Activated CD4-positive, alpha-beta T cell treated with anti-CD3 and anti-CD28 coated beads, Interleukin-10, Interleukin-2, amounts not matched to agents 100 ng/mL and 50 ng/mL, durations not matched to agents 16 hours and 8 hours (primary cell): Measurements from ENCODE around the gene PBX1.

Experiments
- DNase-seq: peaks from one replicate; pipeline ENCODE4 v3.0.0-alpha.2; 2020

PBX1 gene

DNA sequence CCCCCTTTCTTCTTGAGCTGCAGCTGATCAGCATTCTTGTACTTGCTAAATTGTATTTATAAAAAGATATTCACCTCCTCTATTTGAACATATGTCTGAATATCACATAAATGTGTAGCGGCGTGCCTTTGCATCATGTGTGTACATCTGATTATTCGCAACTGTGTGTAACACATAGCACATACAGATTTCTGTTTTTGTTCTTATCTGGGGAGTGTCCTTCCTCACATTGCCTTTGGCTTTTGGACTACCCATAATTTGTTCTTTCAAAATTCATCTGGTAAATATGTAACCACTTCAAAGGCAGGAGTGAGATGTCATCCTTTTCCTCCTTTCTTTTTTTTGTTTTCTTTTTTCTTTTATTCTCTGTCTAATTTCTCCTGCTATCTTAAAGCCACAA is 113.6 kb downstream of the PBX1 start:
- no peak for DNase-seq

DNA sequence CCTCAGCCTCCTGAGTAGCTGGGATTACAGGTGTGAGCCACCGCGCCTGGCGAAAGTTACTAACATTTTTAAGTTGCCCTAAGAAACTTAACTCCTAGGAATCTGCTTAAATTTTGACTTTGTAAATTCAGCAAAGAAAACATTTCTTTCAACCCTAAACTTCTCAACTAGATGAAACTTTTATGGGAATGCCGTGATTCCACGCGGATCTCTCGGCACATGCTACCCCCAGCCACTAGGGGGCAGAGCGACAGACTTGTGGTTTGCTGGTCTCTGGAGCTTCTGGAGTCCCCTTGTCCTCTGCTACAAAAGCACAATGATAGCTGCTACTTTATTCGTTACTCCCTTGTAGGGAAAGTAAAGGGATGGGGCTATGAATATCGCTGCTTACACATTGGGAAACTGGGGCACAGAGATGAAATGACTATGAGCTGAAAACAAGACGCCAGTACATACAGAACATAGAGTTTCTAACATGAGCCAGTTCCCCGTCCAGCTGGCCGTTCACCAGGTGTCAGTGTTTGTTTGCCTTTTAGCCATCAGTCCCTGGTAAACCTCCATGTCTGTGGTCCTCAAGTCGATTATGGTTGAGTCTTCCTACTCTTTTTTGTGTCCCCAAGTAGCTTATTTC is 114.7 kb downstream of the PBX1 start:
- DNase-seq, result no peak

DNA sequence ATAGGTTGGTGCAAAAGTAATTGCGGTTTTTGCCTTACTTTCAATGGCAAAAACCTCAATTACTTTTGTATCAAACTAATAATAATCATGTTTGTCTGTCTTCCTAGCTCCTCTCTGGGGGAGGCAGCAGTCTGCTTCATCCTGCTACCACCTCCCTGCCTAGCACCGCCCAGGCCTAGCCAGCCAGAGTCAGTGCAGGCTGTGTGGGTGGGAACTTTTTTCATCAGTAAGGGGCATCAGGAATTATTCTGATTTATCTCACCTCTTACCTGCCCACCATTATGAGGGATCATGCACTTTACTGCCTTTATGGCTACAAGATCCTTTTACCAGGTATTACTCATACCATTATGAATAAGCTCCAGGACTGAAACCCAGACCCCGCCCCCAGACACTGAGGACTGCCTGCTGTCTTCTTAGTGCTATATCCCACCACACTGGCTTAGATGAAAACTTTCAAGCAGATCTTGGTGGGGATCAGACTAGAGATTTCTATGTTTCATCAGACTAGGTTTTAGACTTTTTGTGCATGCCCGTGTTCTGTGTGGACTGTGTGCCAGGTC is 116.4 kb downstream of the PBX1 start:
- no peak for DNase-seq

DNA sequence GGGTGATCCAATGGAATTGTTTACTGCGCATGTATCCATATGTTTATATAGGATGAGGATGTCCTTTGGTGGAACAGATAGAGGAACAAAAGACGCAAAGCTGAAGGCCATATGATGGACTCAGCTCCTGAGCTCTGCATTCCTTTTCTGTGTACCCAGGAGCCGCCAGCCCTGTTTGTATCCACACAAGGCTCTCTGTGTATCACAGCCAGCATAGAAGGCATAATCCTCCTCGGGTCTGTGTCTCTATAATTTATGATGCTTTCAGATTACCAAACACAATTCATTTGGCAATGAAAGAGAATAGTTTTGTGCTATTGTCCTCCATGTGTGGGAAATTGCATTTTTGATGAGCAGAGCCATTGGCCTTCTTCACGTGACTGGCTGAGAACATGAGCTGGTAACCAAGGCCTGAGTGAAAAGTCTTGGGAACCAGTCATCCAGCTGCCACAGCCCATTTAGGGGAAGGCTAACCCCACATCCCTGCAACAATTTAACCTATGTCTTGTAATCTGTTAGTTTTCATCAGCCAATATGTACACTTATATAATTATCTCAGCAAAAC is 119.2 kb downstream of the PBX1 start:
- no peak for DNase-seq

DNA sequence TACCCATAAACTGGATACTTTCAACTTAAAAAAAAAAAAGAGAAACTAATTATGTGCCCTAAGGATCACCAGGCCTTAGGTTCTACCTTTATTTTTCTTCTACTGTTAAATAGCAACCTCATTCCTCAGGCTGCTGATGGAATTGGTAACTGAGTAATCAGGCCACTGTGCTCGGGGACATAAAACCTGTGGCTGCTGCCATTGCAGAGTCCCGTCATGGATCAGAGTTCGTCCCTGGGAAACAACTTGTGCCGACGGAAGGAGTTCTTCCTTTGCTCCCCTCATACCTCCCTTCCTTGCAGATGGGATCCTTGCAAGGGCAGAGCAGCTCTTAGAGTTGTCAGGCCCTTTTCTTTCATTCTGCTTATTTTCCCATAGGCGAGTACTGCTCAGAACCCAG is 123.6 kb downstream of the PBX1 start:
- DNase-seq, result no peak

DNA sequence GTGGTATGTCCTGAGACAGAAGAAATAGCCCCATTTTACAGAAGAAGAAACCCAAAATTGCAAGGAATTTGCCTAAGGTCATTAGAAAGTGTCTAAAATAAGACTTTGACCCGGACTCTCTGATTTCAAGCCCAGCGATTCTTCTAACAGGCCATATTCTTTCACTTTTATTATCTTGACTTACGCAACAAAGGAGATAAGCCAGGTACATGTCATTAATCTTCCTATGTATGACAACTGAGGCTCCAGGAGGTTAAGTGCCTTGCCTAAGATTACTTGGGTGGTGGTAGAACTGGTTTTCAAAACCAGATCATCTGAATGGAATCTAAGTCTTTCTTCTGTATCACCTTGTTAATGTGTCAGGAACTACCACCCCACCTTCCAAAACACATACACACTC is 124.3 kb downstream of the PBX1 start:
- DNase-seq, result no peak

DNA sequence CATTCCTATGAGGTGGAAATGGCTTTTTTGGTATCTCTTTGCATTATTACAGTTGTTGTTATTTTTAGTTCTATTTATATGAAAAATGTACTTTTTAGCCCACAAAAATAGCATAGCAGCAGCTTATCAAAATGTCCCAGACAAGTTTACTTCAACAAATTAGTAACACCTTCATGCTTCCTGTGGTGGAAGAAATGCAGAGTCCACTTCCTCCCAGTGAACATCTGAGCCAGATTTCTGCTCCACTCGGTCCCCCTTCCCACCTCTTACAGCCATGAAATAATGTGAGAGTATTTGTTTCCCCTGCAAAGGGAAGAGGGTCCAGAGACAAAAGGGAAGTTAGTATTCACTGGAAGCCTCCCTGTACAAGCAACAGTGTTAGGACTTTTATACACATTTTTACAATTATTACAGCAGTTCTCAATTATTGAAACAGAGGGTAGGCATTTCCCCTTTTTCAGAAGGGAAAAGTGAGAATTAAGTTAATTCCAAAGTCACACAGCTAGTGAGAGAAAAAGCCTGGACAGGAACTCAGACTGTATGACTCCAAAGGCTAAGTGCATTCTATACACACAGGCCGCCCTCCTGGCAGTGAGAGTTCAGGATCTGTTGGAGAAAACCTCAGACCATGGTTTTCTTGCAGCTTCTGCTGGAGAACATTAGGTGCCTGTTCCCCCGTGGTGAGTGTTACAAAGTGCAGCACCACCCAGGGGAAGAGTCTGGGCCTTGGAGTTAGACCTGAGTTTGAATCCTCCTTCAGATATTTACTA is 126.5 kb downstream of the PBX1 start:
- no peak for DNase-seq

DNA sequence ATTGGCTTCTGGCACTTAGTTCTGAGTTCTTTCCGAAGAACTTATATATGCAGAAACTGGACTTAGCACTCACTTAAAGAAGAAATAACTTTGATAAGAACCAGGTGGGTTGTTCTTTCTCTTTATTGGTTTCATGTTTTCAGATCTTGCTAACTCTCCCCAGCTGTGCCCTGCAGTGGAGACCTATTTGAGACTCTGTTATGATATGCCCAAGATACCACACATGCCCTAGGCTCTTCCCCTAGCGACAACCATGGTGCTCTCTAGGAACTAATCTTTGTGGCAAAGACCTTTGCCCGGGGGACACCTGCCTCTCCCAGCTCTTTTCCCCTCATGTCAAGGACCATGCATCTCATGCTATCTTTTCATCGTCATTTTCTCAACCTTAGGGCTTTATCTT is 128.8 kb downstream of the PBX1 start:
- DNase-seq, result no peak

DNA sequence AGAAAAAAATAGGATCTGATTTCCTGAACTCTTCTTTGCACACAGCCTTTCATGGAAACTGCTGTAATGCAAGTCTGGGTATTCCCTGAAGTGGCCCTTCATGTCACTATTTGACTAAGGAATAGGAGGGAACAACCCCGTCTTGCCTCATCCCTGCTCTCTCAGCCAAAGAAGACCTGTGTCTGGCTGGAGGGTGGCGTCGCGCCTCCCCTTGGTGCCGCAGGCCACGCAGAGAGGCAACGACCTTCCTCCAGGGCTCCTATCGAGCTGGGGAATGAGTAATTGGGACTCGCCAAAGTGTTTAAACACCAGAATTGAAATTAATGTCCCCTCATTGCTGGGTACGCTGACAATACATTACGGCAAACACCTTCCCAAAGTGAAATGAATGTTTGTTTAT is 129.8 kb downstream of the PBX1 start:
- no peak for DNase-seq

DNA sequence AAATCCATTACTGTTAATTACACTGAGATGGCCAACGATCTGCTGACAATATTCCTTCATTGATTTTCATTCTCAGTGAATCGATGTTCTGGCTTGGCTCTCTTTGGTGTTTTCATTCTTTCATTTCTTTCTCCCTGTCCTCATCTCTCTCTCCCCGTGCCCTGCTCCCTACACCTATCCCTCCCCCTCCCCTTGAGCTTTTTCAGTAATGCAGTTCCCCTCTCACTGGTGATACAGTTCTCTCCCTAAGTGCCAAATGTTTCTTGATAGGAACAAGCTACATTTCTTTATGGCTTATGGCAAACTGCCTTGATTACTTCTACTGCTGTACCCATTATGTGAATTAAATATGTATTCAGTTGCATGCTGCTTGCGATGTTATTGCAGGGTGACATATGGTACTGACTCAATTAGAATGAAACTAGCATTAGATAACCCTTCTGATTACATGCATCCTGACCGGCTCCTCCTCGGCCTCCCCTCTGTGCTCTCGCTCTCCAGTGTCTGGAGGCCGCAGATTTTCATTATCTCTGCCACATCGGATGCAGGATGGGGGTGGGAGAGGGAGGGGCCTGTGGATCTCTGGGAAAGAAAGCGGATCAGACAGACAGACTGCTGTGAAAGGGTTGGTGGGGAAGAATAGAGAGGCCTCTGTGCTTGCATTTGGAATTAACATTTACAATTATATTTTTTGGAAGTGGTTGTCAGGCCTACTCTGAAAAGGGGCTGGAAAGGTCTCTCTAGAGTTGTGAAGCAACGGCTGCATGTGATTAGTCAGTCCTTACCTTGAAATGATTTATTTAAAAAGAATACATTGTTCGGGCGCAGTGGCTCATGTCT is 130.9 kb downstream of the PBX1 start:
- DNase-seq, result no peak

DNA sequence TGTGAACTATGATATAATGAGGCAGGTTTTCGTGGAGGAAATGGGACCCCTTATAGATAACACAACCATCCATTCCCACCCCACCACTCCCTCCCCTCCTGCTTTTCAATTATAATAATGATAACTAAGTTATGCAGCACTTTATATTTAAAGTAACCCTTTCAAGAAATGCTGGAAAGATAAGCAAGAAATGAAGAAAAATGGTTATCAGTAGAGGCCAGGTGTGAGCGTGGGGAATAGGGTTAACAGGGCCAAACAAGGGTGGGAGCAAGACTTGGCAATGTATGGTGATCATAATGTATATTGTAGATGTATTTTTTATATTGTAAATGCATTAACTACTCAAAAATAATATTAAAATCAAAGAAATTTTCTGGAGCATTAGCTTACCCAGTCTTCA is 133.4 kb downstream of the PBX1 start:
- DNase-seq, result no peak

DNA sequence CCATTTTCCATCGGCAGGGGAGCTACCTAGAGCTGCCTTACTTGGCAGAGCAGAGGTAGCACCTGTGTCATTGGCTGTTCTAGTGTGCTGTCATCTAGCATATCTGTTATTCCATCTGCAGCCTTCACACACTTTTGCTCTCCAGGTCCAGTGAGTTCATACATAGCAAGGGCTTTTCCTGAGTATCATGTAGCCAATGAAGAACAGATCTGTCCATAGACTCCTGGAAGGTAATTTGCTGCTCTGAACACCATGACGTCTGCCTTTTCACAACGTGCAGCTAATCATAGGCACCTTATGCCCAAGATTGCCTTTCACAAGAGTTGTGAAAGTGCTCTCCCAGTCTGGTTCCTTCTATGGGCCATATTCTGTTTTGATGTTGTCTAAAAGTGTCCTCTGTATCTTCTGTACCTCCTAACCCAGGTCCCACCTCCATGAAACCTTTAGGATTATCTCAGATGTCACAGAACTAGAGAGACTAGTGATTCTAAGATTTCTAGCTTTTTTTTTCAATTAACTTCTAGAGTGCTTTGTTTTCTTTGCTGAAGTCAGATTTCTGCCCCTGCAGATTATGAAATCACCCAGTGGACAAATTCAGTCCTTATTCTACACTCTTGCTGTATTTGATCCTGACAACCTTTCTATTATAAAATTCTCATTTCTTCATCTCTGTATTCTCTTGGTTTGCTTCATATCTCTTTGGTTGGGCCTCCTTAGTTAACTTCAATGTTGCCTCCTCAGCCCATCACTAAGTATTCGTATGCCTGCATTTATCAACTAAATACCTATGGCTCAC is 134.8 kb downstream of the PBX1 start:
- no peak for DNase-seq

DNA sequence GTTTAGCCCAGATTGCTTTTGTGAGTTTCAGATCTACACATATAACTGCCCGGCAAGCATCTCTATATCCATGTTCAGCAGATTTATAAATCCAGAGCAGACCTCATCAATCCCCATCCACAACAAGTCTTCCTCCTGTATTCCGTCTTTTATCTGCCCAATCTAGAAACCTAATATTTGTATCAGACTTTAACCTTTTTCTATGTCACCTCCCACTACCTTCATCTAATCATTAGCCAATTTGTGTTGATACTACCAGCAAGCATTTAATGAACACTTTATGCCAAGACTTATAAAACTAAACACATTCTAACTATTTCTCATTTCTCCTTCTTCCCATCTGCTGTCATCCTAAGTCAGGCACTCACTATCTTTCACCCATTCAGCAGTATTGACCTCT is 135.5 kb downstream of the PBX1 start:
- DNase-seq, result no peak

DNA sequence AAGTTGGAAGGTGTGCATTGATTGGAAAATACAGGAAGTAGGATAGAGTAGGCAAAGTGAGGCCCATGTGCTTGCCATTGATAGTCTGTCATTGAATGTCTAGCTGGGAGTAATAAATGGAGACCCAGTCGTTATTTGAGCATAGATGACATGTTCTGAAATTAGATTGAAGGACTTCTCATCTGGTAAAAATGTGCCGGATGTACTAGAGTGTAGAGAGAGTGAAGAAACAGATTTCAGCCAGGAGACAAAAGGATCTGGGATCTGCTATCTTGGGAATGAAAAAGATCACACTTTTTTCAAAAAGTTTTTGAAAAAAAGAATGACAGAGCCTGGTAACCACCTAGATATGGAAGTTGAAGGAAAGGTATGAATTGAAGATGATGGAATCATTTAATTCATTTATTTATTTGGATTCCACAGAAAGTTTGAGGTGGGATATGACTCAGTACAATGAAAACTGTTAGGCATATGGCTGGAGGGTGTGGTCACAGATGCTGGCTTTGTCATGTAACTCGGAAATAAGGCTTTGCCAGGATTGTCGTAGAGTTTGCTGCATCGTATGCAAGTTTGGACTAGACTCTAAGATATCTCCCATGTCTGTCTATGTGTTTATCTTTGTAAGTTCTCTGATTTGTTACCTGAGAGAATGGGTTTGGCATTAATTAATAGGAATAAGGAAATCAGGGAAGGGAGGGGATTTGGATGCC is 137.1 kb downstream of the PBX1 start:
- DNase-seq, result no peak

DNA sequence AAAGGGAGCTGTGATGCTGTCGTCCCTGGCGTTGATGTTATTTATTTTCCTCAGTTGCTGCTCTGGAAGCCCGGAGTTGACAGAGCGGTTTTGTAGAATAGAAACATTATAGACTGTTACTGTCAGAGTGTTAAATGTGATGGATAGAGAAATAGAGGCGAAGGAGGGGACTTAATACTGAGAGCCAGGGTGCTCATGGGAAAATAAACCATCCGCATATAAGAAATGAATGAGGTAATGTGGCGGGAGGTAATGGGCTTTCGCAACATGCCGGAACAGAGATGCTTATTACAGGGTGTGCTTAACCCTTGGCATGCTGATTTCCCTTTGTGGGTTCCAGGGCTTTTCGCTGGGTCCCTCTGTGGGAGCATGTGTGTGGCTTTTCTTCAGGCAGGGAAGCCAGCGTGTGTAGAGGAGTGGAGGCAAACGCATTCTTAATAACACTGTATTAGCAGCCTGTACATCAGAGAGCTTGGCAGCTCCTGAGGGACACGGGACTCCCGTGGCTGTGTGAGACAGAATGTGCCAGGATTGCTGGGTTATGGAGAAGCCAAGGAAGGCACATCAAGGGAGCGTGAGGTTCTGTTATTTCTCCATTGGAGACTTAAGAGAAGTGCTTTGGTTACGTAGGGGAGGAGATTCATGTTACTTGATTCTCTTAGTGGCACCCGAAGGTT is 141.0 kb downstream of the PBX1 start:
- no peak for DNase-seq

DNA sequence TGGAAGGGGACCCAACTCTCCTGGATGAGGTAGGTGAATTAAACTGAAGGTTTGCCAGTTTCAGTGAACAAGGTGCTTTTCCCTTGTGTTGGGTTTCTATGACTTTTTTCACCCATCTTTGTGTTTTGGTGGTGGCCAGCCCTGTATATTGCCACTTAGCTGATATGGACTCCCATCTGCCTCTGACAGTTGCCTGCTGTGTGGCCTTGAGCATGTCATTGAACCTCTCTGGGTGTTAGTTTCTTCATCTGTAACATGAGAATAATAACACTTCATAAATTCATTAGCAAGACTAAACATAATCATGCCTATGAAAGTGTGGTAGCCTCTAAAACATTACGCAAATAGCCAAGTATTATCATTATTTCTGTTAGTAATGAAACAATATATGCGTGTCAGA is 141.7 kb downstream of the PBX1 start:
- DNase-seq, result no peak

DNA sequence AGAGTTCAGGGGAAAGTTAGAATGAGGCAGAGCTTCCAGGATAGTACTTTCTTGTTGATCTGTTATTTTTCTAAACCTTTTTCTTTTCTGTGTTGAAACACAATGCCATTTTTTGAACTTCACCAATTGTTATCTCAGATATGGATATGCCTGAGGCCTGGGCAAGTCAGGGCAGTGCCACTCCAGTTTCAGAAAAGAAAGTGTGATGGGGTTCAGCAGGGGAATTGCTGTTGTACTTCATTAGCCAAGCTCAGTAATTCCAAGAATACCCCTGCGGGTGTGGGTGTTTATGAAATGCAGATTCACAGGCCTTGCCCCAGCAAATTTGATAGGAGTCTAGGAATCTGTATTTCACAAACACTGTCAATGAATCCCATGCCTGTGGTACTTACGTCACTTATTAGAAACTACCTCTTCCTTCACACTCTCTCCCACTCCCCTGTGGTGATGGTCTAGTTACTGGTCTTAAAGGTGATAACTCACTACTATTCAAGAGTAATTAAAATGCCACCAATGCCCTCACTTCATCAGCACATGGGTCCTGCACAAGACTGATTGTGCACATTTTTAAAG is 142.3 kb downstream of the PBX1 start:
- no peak for DNase-seq

DNA sequence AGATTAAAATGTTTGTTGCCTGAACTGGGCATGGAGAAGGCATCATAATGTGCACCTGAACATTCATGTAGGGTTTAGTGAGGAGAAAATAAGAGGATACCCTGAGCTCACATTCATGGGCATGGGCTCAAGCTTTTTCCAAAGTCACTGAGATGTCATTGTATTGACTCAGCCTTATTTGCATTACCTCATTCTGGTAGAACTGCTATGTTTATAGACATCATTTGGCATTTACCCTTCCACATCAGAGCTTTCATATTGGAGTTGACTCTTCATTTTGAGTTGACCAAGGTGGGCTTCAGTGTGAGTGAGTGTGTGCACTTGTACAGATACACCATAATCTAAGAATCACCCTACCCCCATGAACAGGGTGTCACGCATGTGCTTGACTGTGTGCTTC is 143.2 kb downstream of the PBX1 start:
- no peak for DNase-seq

DNA sequence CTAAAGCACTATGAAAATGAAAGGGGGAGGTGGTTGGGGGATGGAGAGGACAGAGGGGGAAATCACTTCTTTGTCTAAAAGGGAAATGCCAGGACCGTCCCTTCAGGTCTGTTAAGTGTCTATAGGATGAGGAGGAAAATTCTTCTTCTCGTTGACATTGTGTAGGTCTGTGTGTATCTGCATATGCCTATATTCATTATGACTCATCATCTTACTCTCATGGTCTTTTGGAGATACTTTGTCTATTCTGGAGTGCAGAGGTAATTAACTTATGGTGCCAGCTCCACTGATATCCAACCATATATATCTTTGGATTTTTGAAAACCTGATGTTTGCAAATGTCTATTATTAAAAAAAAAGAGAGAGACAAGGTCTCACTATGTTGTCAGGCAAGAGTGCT is 143.7 kb downstream of the PBX1 start:
- no peak for DNase-seq

DNA sequence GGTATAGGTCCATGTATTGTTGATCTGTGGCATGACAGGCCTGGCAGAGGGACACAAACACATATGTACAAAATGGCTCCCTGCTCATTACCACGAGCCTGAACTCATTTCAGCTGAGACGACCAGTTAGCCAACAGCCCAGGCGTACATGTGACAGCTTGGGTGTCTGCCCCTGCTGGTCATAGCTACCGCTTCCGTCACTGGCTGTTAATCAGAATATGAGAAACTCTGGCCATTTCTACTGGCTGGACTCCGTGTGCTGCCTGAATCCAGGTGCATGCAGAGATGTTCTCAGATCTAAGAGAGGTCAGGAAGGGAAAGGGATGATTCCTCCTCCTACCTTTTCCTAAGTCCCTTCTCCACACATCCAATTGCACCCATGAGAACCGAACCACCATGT is 144.5 kb downstream of the PBX1 start:
- DNase-seq, result no peak

DNA sequence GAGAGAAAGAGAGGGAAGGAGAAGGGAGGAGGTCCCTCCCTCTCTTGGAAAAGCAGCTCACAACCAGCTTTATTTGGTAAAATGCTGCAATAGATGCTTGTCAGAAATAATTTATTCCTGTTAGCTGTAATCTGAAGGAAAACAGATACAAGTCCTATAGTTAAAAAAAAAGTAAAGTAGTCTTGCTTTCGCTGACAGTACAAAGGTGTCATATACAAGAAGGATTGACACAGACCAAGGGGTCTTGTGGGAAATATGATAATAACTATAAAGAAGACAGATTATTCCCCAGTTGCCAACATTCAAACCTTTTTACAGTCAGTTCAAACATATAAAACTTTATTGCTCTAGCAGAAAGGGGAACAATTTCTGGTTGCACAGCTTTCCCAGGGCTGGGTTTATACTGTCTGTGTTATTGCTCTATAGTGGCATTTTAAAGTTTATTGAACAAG is 145.0 kb downstream of the PBX1 start:
- DNase-seq, result no peak
